ENCODE data around the gene C11orf86. TPM values are rescaled to one million over a fixed set of nuclear protein-coding genes. Genes with fewer than 3 reads are reported as not detected.
"Not testable (repeated sequence)": the region's sequence is repeated elsewhere in the genome, so short reads cannot be mapped to it uniquely, and the experiment has no call there.

The C11orf86 gene
- total RNA-seq, 1 donor, result not detected

DNA sequence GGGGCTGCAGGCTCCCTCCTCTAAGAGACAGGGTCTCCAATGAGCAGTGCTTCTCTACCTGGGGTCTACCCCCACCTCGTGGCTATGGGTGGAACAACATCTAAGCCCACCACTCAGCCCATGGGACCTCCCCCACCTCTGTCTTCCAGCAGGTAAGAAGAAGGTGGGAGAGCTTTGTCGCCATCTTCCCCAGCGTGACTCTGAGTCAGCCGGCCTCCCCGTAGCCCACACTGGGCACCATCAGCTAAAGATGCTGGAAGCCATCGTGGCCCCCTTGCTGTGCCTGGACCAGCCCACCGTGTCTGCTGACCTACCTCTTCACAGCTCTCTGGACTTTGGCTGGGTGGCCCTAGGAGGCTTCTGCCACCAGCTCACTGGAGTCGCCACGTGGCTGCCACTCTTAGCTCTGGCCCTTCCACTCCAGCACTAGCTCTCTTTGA is 944 bp downstream of the C11orf86 start:
- Histone ChIP-seq H3K4me1 (ENCODE audit: insufficient read depth, low read length) (peaks cover 11% of the 10 kb centered on the region), H3K27me3 (ENCODE audit: insufficient read depth, low read length) (no peaks in the 10 kb centered on the region), H3K4me3 (ENCODE audit: low read length) (no peak overlapping the region), H3K9me3 (ENCODE audit: low read depth, low read length) (no peaks in the 10 kb centered on the region)

GRCh38 chr11:66976925-66977324 is 1.8 kb downstream of the C11orf86 start:
- H3K4me1 ChIP-seq (ENCODE audit: insufficient read depth, low read length), result peaks cover 9% of the 10 kb centered on the region
- no peaks in the 10 kb centered on the region for H3K27me3 ChIP-seq (ENCODE audit: insufficient read depth, low read length)
- H3K4me3 ChIP-seq (ENCODE audit: low read length), result no peak overlapping the region
- H3K9me3 ChIP-seq (ENCODE audit: low read depth, low read length), result no peaks in the 10 kb centered on the region

GRCh38 chr11:66978229-66978628 is 3.1 kb downstream of the C11orf86 start:
- peaks cover 11% of the 10 kb centered on the region for H3K4me1 ChIP-seq (ENCODE audit: insufficient read depth, low read length)

DNA sequence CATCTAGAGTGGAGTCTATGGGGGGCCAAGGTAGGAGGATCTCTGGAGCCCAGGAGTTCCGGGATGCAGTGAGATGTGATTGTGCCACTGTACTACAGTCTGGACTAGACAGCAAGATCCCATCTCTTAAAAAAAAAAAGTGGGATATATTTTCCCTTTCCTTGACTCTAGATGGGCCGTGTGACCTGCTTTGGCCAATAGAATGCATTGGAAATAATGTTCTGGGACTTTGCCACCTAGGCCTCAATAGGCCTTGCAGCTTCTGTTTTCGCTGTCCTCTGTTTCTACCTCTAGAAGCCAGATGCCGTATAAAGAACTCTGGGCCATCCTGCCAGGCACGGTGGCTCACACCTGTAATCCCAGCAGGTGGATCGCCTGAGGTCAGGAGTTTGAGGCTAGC is 3.6 kb downstream of the C11orf86 start:
- Histone ChIP-seq H3K27me3 (ENCODE audit: insufficient read depth, low read length) (no peaks in the 10 kb centered on the region), H3K9me3 (ENCODE audit: low read depth, low read length) (no peaks in the 10 kb centered on the region), H3K4me3 (ENCODE audit: low read length) (no peak overlapping the region), H3K4me1 (ENCODE audit: insufficient read depth, low read length) (peaks cover 11% of the 10 kb centered on the region)

More at GRCh38 chr11:66978229-66978628, 3.1 kb downstream of the C11orf86 start:
- no peak overlapping the region for H3K4me3 ChIP-seq (ENCODE audit: low read length)
- no peaks in the 10 kb centered on the region for H3K27me3 ChIP-seq (ENCODE audit: insufficient read depth, low read length)
- H3K9me3 ChIP-seq (ENCODE audit: low read depth, low read length), result no peaks in the 10 kb centered on the region

GRCh38 chr11:66979336-66979980 is 4.4 kb downstream of the C11orf86 start:
- Histone ChIP-seq H3K4me1 (ENCODE audit: insufficient read depth, low read length) (peaks cover 11% of the 10 kb centered on the region), H3K9me3 (ENCODE audit: low read depth, low read length) (no peaks in the 10 kb centered on the region), H3K27me3 (ENCODE audit: insufficient read depth, low read length) (no peaks in the 10 kb centered on the region), H3K4me3 (ENCODE audit: low read length) (no peak overlapping the region)

- H3K27me3 ChIP-seq (ENCODE audit: insufficient read depth, low read length), result no peaks in the 10 kb centered on the region
- H3K4me1 ChIP-seq (ENCODE audit: insufficient read depth, low read length), result peaks cover 11% of the 10 kb centered on the region
- H3K9me3 ChIP-seq (ENCODE audit: low read depth, low read length), result no peaks in the 10 kb centered on the region
- no peak overlapping the region for H3K4me3 ChIP-seq (ENCODE audit: low read length)
These were observed 7.0 kb downstream of the C11orf86 start for GRCh38 chr11:66981976-66982578.

GRCh38 chr11:66983275-66983924 is 8.3 kb downstream of the C11orf86 start:
- H3K27me3 ChIP-seq (ENCODE audit: insufficient read depth, low read length), result no peaks in the 10 kb centered on the region
- H3K4me1 ChIP-seq (ENCODE audit: insufficient read depth, low read length), result peaks cover 11% of the 10 kb centered on the region
- no peak overlapping the region for H3K4me3 ChIP-seq (ENCODE audit: low read length)
- no peaks in the 10 kb centered on the region for H3K9me3 ChIP-seq (ENCODE audit: low read depth, low read length)

GRCh38 chr11:66985508-66986177 is 10.5 kb downstream of the C11orf86 start:
- no peaks in the 10 kb centered on the region for H3K9me3 ChIP-seq (ENCODE audit: low read depth, low read length)
- H3K4me3 ChIP-seq (ENCODE audit: low read length), result no peak overlapping the region
- no peaks in the 10 kb centered on the region for H3K27me3 ChIP-seq (ENCODE audit: insufficient read depth, low read length)
- H3K4me1 ChIP-seq (ENCODE audit: insufficient read depth, low read length), result peaks cover 11% of the 10 kb centered on the region

GRCh38 chr11:66986178-66986545 is 11.1 kb downstream of the C11orf86 start:
- Histone ChIP-seq H3K4me3 (ENCODE audit: low read length) (no peak overlapping the region), H3K4me1 (ENCODE audit: insufficient read depth, low read length) (peaks cover 11% of the 10 kb centered on the region), H3K9me3 (ENCODE audit: low read depth, low read length) (no peaks in the 10 kb centered on the region), H3K27me3 (ENCODE audit: insufficient read depth, low read length) (no peaks in the 10 kb centered on the region)

DNA sequence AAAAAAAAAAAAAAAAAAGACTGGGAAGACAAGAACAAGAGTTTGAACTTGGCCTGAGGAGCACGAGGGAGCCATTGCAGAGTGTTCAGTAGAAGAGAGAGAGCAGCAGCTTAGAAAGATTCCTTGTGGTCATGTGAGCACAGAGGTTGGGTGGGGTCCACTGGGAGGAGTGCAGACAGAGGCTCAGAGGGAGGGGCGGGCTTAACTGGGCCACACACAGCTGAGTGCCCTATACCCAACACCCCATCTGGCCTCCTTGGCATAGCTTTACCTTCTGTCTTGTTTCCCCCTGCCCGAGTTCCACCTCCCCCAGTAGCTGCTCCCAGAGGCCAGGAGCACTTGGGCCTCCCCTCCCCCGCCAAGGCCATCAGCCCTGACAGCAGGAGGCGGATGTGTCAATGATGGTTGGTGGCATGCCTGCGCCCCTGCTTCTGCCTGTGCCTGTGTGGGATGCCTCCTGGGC is 12.1 kb downstream of the C11orf86 start:
- Histone ChIP-seq H3K9me3 (ENCODE audit: low read depth, low read length) (no peaks in the 10 kb centered on the region), H3K4me3 (ENCODE audit: low read length) (no peak overlapping the region), H3K27me3 (ENCODE audit: insufficient read depth, low read length) (no peaks in the 10 kb centered on the region), H3K4me1 (ENCODE audit: insufficient read depth, low read length) (peaks cover 2% of the 10 kb centered on the region)

GRCh38 chr11:66987924-66988637 is 13.0 kb downstream of the C11orf86 start:
- Histone ChIP-seq H3K27me3 (ENCODE audit: insufficient read depth, low read length) (no peaks in the 10 kb centered on the region), H3K4me3 (ENCODE audit: low read length) (no peak overlapping the region), H3K4me1 (ENCODE audit: insufficient read depth, low read length) (no peaks in the 10 kb centered on the region), H3K9me3 (ENCODE audit: low read depth, low read length) (no peaks in the 10 kb centered on the region)

- H3K9me3 ChIP-seq (ENCODE audit: low read depth, low read length); H3K4me3 ChIP-seq (ENCODE audit: low read length); H3K27me3 ChIP-seq (ENCODE audit: insufficient read depth, low read length); H3K4me1 ChIP-seq (ENCODE audit: insufficient read depth, low read length): not testable (repeated sequence)
These were observed 13.6 kb downstream of the C11orf86 start for GRCh38 chr11:66988741-66989140.

GRCh38 chr11:66989360-66989759 is 14.3 kb downstream of the C11orf86 start:
- H3K27me3 ChIP-seq (ENCODE audit: insufficient read depth, low read length); H3K9me3 ChIP-seq (ENCODE audit: low read depth, low read length); H3K4me1 ChIP-seq (ENCODE audit: insufficient read depth, low read length); H3K4me3 ChIP-seq (ENCODE audit: low read length): not testable (repeated sequence)

DNA sequence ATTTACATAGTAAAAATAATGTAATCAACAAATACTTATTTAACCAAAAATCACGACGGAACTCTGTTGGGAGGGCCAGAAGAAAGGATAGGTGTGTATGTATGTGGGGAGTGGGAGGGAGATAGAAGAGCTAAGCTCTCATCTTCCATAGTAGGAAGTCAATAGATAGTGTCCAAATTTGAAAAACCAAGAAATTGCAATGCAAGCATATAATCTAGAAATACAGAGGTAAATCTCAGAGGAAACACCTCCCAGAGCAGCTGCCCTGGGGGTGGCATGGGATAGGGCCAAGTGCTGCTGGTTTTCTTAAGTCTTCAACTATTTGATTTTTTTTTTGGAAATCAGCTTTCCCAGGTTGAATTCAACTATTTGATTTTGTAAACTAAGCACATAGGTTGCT is 16.9 kb downstream of the C11orf86 start:
- no peaks in the 10 kb centered on the region for H3K4me1 ChIP-seq (ENCODE audit: insufficient read depth, low read length)
- no peaks in the 10 kb centered on the region for H3K9me3 ChIP-seq (ENCODE audit: low read depth, low read length)
- no peak overlapping the region for H3K4me3 ChIP-seq (ENCODE audit: low read length)
- no peaks in the 10 kb centered on the region for H3K27me3 ChIP-seq (ENCODE audit: insufficient read depth, low read length)
